Upper lobe of left lung (tissue), 6 donors: ENCODE measurements around the gene MXRA8. TPM values are rescaled to one million over a fixed set of nuclear protein-coding genes. Genes with fewer than 3 reads are reported as not detected.

Experiments used
- ATAC-seq, 2 donors: fragments of 200-7000 bp; cut with Tn5 transposase; one replicate each; pipeline ENCODE4 v1.9.1; 2022; ENCODE audit warnings: mild to moderate bottlenecking in 2 of 2, moderate library complexity in 2 of 2; ENCODE audit not compliant: low FRiP score in 2 of 2
- DNase-seq, 2 donors: peaks; one replicate each; pipeline ENCODE4 v3.0.0-alpha.2; 2019 to 2020
- H3K27ac ChIP-seq, 4 donors: fragments of 200-600 bp; sonication (generic); one replicate each; pipeline ENCODE4 v1.5.1; 2016 to 2019
- H3K27me3 ChIP-seq, 4 donors: fragments of 200-600 bp; sonication (generic); one replicate each; pipeline ENCODE4 v1.5.1; 2017 to 2019
- H3K36me3 ChIP-seq, 4 donors: fragments of 200-600 bp; sonication (generic); one replicate each; pipeline ENCODE4 v1.5.1; 2016 to 2019
- H3K4me1 ChIP-seq, 4 donors: fragments of 200-600 bp; sonication (generic); one replicate each; pipeline ENCODE4 v1.5.1; 2018 to 2019
- H3K4me3 ChIP-seq, 4 donors: fragments of 200-600 bp; sonication (generic); one replicate each; pipeline ENCODE4 v1.5.1; 2017 to 2019; ENCODE audit warnings: mild to moderate bottlenecking in 2 of 4, moderate library complexity in 1 of 4
- H3K9me3 ChIP-seq, 4 donors: fragments of 200-600 bp; sonication (generic); one replicate each; pipeline ENCODE4 v1.5.1; 2018 to 2019
- EP300 ChIP-seq, 4 donors: sonication (generic); formaldehyde crosslinking; IDR thresholded peaks; one replicate each; pipeline ENCODE4 v1.5.1; 2017; ENCODE audit warnings: antibody characterized with exemption in 4 of 4, control low read depth in 2 of 4
- POLR2A ChIP-seq, 4 donors: fragments of 450-650 bp; IDR thresholded peaks; one replicate each; pipeline ENCODE4 v1.5.1; 2016 to 2017; ENCODE audit warnings: antibody characterized with exemption in 4 of 4, mild to moderate bottlenecking in 2 of 4
- POLR2AphosphoS5 ChIP-seq, 2 donors: sonication (generic); formaldehyde crosslinking; IDR thresholded peaks; one replicate each; pipeline ENCODE4 v1.5.1; 2017; ENCODE audit warnings: antibody characterized with exemption in 2 of 2
- WGBS, 2 donors: methylation state at CpG; one replicate each; pipeline ENCODE4 v1.1.5; 2017 to 2018; 5-methylcytosine and 5-hydroxymethylcytosine counted together
- total RNA-seq, 6 donors: library from RNA; depleted of rRNA in 4 of 6; stranded (reverse); fragments of >200 nt in 4 of 6; gene quantifications; one replicate each; pipeline versions ENCODE4 v1.1.0 to v1.2.1, GENCODE V29; 2016 to 2021
- TF ChIP-seq, protein P1 (sequence below), 6 experiments: fragments of 450-650 bp in 4 of 6; fragments of 200-600 bp in 2 of 6; sonication (generic) in 2 of 6; IDR thresholded peaks; one replicate each; pipeline ENCODE4 v1.5.1; 2016 to 2019; ENCODE audit warnings: antibody characterized with exemption in 6 of 6
- donor health status: DM: no; HTN: no; CAD: no; lungs with moderate emphysema.
- donor health status: DM: no; HTN: yes; CAD: no; lungs with severe emphysema.

The MXRA8 gene
- total RNA-seq, 6 donors from 2014 or later, result 23.9 to 137 (median 63.4) TPM

- H3K36me3 ChIP-seq, result peaks cover 19 to 87% (median 67%) of the 10 kb centered on the region in 4 donors
Observed at GRCh38 chr1:1314678-1315335, 43.5 kb downstream of the MXRA8 start.

GRCh38 chr1:1314237-1314586 lies 44.1 kb downstream of the MXRA8 start:
- H3K4me3 ChIP-seq, result no peak overlapping the region
- H3K27me3 ChIP-seq, result no peaks in the 10 kb centered on the region
- H3K4me1 ChIP-seq, result peaks cover 17 to 27% (median 23%) of the 10 kb centered on the region in 4 donors
- no peak overlapping the region for H3K27ac ChIP-seq
- DNase-seq (no peak), ATAC-seq (no peak)
- H3K36me3 ChIP-seq, result peaks cover 19 to 81% (median 63%) of the 10 kb centered on the region in 4 donors
- TF ChIP-seq POLR2A (IDR thresholded peaks at IDR 0.05) (no peak), EP300 (IDR thresholded peaks at IDR 0.05) (no peak), POLR2AphosphoS5 (IDR thresholded peaks at IDR 0.05) (no peak)
- TF ChIP-seq, protein P1, sequence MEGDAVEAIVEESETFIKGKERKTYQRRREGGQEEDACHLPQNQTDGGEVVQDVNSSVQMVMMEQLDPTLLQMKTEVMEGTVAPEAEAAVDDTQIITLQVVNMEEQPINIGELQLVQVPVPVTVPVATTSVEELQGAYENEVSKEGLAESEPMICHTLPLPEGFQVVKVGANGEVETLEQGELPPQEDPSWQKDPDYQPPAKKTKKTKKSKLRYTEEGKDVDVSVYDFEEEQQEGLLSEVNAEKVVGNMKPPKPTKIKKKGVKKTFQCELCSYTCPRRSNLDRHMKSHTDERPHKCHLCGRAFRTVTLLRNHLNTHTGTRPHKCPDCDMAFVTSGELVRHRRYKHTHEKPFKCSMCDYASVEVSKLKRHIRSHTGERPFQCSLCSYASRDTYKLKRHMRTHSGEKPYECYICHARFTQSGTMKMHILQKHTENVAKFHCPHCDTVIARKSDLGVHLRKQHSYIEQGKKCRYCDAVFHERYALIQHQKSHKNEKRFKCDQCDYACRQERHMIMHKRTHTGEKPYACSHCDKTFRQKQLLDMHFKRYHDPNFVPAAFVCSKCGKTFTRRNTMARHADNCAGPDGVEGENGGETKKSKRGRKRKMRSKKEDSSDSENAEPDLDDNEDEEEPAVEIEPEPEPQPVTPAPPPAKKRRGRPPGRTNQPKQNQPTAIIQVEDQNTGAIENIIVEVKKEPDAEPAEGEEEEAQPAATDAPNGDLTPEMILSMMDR (IDR thresholded peaks at IDR 0.05), result no peak
- 81 to 90% methylated on average over 3 to 15 of the region's 15 CpGs for WGBS, 2 donors
- no peaks in the 10 kb centered on the region for H3K9me3 ChIP-seq

More at GRCh38 chr1:1314678-1315335, 43.5 kb downstream of the MXRA8 start:
- Histone ChIP-seq H3K4me1 (peaks cover 11 to 21% (median 17%) of the 10 kb centered on the region in 4 donors), H3K4me3 (no peak overlapping the region), H3K27me3 (no peaks in the 10 kb centered on the region), H3K9me3 (no peaks in the 10 kb centered on the region), H3K27ac (no peak overlapping the region)
- DNase-seq (no peak), ATAC-seq (no peak)
- TF ChIP-seq EP300 (IDR thresholded peaks at IDR 0.05) (no peak), POLR2A (IDR thresholded peaks at IDR 0.05) (no peak), POLR2AphosphoS5 (IDR thresholded peaks at IDR 0.05) (no peak)
- TF ChIP-seq, protein P1 (IDR thresholded peaks at IDR 0.05), result no peak
- WGBS, 2 donors, result 93 to 97% methylated on average over 21 to 22 of the region's 23 CpGs

GRCh38 chr1:1313500-1314236 lies 44.7 kb downstream of the MXRA8 start:
- Histone ChIP-seq H3K9me3 (no peaks in the 10 kb centered on the region), H3K4me3 (no peak overlapping the region), H3K27ac (no peak overlapping the region), H3K36me3 (peaks cover 19 to 76% (median 58%) of the 10 kb centered on the region in 4 donors), H3K4me1 (peaks cover 18 to 30% (median 22%) of the 10 kb centered on the region in 4 donors), H3K27me3 (no peaks in the 10 kb centered on the region)
- peak in 1 of 2 donors; percentile 67 for DNase-seq
- WGBS, 2 donors, result 93 to 100% methylated on average over 5 to 37 of the region's 37 CpGs
- ATAC-seq, result no peak
- TF ChIP-seq POLR2A (IDR thresholded peaks at IDR 0.05) (no peak), EP300 (IDR thresholded peaks at IDR 0.05) (no peak), POLR2AphosphoS5 (IDR thresholded peaks at IDR 0.05) (no peak)
- TF ChIP-seq, protein P1 (IDR thresholded peaks at IDR 0.05), result no peak

GRCh38 chr1:1312450-1313314 lies 45.7 kb downstream of the MXRA8 start:
- Histone ChIP-seq H3K27me3 (no peaks in the 10 kb centered on the region), H3K4me3 (no peak overlapping the region), H3K36me3 (peaks cover 19 to 68% (median 54%) of the 10 kb centered on the region in 4 donors), H3K27ac (no peak overlapping the region), H3K9me3 (no peaks in the 10 kb centered on the region), H3K4me1 (peaks cover 11 to 21% (median 14%) of the 10 kb centered on the region in 4 donors)
- TF ChIP-seq EP300 (IDR thresholded peaks at IDR 0.05) (no peak), POLR2AphosphoS5 (IDR thresholded peaks at IDR 0.05) (no peak), POLR2A (IDR thresholded peaks at IDR 0.05) (no peak)
- TF ChIP-seq, protein P1 (IDR thresholded peaks at IDR 0.05), result no peak
- ATAC-seq, result no peak
- WGBS, 2 donors, result 93 to 95% methylated on average over 31 to 47 of the region's 49 CpGs
- peak in 1 of 2 donors; percentile 80 for DNase-seq
